IMR-90 (cell line): ENCODE results near the gene DNAH5.

Source experiments
- BHLHE40 ChIP-seq: fragments of 150-350 bp; IDR thresholded peaks from 2 replicates; pipeline ENCODE4 v1.6.1; 2016; ENCODE audit warnings: mild to moderate bottlenecking, low read depth, low read length
- CEBPB ChIP-seq: IDR thresholded peaks from 2 replicates; pipeline ENCODE4 v1.6.1; 2012; ENCODE audit warnings: low read depth, low read length, improper control_type of control experiment
- CHD1 ChIP-seq: IDR thresholded peaks from 2 replicates; pipeline ENCODE4 v1.6.1; 2012; ENCODE audit warnings: low read depth, low read length, improper control_type of control experiment
- ELK1 ChIP-seq: fragments of 150-350 bp; IDR thresholded peaks from 2 replicates; pipeline ENCODE4 v1.6.1; 2016; ENCODE audit warnings: low read depth, mild to moderate bottlenecking, low read length, moderate library complexity, borderline replicate concordance
- MAFK ChIP-seq: IDR thresholded peaks from 2 replicates; pipeline ENCODE4 v1.6.1; 2012; ENCODE audit warnings: low read depth, low read length, improper control_type of control experiment
- MXI1 ChIP-seq: IDR thresholded peaks from 2 replicates; pipeline ENCODE4 v1.6.1; 2012; ENCODE audit warnings: low read depth, mild to moderate bottlenecking, low read length, moderate library complexity, borderline replicate concordance
- NFE2L2 ChIP-seq: fragments of 150-350 bp; IDR thresholded peaks from 2 replicates; pipeline ENCODE4 v1.6.1; 2016; ENCODE audit warnings: low read depth, mild to moderate bottlenecking, low read length
- POLR2A ChIP-seq: IDR thresholded peaks from 2 replicates; pipeline ENCODE4 v1.6.1; 2012; ENCODE audit warnings: mild to moderate bottlenecking, low read depth, low read length
- RAD21 ChIP-seq: IDR thresholded peaks from 2 replicates; pipeline ENCODE4 v1.6.1; 2012; ENCODE audit warnings: low read length, improper control_type of control experiment
- RCOR1 ChIP-seq: IDR thresholded peaks from 2 replicates; pipeline ENCODE4 v1.6.1; 2012; ENCODE audit warnings: mild to moderate bottlenecking, low read length, improper control_type of control experiment; ENCODE audit not compliant: insufficient replicate concordance
- SMC3 ChIP-seq: fragments of 150-350 bp; IDR thresholded peaks from 2 replicates; pipeline ENCODE4 v1.6.1; 2016; ENCODE audit warnings: low read depth, mild to moderate bottlenecking, antibody characterized with exemption, low read length, moderate library complexity
- TF ChIP-seq, protein P1 (sequence below): conservative IDR thresholded peaks from 2 replicates; pipeline ENCODE4 v1.5.1; 2012; ENCODE audit warnings: mild to moderate bottlenecking, low read depth, low read length, improper control_type of control experiment
- TF ChIP-seq, protein P2 (sequence below): fragments of 150-350 bp; IDR thresholded peaks from 2 replicates; pipeline ENCODE4 v1.6.1; 2017; ENCODE audit warnings: mild to moderate bottlenecking, antibody characterized with exemption, low read length, low read depth

DNA sequence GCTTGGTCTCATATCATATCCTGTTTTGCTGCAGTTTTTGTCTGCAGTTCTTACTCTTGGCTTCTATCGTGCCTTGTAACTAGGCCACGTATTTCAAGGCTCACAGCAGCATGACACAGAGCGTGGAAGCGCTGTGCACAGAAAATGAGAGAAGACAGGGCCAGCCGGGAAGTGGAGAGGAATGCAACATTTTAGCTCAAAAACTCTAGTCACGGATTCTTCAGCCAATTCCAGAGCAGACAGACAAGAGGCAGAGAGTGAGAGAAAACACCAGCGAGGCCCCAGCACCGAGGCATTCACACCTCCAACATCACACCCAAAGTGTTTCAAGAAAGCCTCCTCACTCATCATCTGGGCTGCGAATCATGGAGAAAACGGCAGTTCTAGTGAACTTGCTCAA, 160.8 kb downstream of the DNAH5 start:
- TF ChIP-seq MAFK: no peak
- no peak for TF ChIP-seq POLR2A
- TF ChIP-seq, protein P1, sequence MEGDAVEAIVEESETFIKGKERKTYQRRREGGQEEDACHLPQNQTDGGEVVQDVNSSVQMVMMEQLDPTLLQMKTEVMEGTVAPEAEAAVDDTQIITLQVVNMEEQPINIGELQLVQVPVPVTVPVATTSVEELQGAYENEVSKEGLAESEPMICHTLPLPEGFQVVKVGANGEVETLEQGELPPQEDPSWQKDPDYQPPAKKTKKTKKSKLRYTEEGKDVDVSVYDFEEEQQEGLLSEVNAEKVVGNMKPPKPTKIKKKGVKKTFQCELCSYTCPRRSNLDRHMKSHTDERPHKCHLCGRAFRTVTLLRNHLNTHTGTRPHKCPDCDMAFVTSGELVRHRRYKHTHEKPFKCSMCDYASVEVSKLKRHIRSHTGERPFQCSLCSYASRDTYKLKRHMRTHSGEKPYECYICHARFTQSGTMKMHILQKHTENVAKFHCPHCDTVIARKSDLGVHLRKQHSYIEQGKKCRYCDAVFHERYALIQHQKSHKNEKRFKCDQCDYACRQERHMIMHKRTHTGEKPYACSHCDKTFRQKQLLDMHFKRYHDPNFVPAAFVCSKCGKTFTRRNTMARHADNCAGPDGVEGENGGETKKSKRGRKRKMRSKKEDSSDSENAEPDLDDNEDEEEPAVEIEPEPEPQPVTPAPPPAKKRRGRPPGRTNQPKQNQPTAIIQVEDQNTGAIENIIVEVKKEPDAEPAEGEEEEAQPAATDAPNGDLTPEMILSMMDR: no peak
- TF ChIP-seq NFE2L2: no peak
- no peak for TF ChIP-seq RCOR1
- TF ChIP-seq RAD21: no peak
- no peak for TF ChIP-seq ELK1
- TF ChIP-seq CHD1: no peak
- TF ChIP-seq BHLHE40: no peak
- no peak for TF ChIP-seq CEBPB
- no peak for TF ChIP-seq MXI1
- TF ChIP-seq SMC3: no peak
- TF ChIP-seq, protein P2, sequence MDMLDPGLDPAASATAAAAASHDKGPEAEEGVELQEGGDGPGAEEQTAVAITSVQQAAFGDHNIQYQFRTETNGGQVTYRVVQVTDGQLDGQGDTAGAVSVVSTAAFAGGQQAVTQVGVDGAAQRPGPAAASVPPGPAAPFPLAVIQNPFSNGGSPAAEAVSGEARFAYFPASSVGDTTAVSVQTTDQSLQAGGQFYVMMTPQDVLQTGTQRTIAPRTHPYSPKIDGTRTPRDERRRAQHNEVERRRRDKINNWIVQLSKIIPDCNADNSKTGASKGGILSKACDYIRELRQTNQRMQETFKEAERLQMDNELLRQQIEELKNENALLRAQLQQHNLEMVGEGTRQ: no peak
